ENCODE data around the gene APOBEC3C. TPM values are rescaled to one million over a fixed set of nuclear protein-coding genes. Genes with fewer than 3 reads are reported as not detected.
"Not testable (repeated sequence)": the region's sequence is repeated elsewhere in the genome, so short reads cannot be mapped to it uniquely, and the experiment has no call there.

Gene APOBEC3C
- total RNA-seq, 1 donor from 2014 or later, result 25.1 TPM

DNA sequence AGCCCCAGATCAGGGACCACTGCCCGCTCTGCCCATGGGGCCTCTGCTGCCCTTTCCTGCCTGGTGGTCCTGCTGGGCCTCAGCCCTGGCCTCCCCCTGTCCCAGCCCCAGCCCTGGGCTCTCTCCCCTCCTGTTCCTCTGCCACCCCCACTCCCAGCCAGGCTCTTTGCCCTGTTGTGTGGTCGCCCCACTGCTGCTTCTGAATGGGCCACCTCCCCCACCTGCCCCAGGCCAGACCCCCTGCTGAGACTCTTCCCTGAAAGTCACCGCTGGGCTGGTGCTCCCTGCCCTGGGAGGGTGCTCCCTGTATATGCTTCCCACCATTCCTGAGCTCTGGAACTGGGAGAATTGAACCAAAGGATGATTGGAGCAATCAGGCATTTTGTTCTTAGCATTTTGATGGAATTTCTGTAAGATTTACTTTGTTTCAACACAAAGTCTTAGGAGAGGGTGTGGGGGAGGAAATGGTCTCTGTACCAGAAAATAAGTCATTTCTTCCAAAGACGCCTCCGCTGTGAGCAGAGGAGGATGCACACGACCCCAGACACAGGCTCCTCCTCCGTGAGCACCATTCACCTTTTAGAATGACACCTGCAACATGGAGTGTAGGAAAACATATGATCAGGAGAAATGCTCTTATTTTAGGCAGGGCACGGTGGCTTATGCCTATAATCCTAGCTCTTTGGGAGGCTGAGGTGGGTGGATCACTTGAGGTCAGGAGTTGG, 26.7 kb upstream of the APOBEC3C start:
- H3K27ac ChIP-seq (replicated peaks), result no peak overlapping the region
- no peak overlapping the region for H3K4me3 ChIP-seq
- intact Hi-C loops (cut with micrococcal nuclease), result no loop called here
- H3K9me3 ChIP-seq (replicated peaks), result no peaks in the 10 kb centered on the region
- no peaks in the 10 kb centered on the region for H3K27me3 ChIP-seq (ENCODE audit: low read depth)
- TF ChIP-seq, protein P1, sequence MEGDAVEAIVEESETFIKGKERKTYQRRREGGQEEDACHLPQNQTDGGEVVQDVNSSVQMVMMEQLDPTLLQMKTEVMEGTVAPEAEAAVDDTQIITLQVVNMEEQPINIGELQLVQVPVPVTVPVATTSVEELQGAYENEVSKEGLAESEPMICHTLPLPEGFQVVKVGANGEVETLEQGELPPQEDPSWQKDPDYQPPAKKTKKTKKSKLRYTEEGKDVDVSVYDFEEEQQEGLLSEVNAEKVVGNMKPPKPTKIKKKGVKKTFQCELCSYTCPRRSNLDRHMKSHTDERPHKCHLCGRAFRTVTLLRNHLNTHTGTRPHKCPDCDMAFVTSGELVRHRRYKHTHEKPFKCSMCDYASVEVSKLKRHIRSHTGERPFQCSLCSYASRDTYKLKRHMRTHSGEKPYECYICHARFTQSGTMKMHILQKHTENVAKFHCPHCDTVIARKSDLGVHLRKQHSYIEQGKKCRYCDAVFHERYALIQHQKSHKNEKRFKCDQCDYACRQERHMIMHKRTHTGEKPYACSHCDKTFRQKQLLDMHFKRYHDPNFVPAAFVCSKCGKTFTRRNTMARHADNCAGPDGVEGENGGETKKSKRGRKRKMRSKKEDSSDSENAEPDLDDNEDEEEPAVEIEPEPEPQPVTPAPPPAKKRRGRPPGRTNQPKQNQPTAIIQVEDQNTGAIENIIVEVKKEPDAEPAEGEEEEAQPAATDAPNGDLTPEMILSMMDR (IDR thresholded peaks at IDR 0.05; ENCODE audit: borderline replicate concordance), result no peak
- H3K4me1 ChIP-seq, result peaks cover 3% of the 10 kb centered on the region
- H3K36me3 ChIP-seq, result no peaks in the 10 kb centered on the region
- no peak for DNase-seq

DNA sequence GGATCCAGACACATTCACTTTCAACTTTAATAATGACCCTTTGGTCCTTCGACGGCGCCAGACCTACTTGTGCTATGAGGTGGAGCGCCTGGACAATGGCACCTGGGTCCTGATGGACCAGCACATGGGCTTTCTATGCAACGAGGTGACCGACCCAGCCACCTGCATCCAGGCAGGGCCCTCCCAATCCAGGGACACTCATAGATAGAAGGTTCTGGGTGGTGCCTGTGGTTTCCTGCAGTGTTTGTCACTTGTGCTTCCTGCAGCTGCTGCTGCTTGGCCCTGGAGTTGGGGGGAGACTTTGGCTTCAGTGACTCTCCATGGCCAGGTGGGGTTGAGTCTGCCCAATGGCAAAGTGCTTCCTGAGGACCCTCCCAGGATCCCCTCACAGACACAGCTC, 24.6 kb upstream of the APOBEC3C start:
- intact Hi-C loops (cut with micrococcal nuclease), result no loop called here
- Histone ChIP-seq H3K27ac (replicated peaks) (no peak overlapping the region), H3K4me3 (no peak overlapping the region), H3K9me3 (replicated peaks) (no peaks in the 10 kb centered on the region), H3K27me3 (ENCODE audit: low read depth) (no peaks in the 10 kb centered on the region), H3K4me1 (no peaks in the 10 kb centered on the region), H3K36me3 (no peaks in the 10 kb centered on the region)
- TF ChIP-seq, protein P1 (IDR thresholded peaks at IDR 0.05; ENCODE audit: borderline replicate concordance), result no peak
- DNase-seq, result no peak

DNA sequence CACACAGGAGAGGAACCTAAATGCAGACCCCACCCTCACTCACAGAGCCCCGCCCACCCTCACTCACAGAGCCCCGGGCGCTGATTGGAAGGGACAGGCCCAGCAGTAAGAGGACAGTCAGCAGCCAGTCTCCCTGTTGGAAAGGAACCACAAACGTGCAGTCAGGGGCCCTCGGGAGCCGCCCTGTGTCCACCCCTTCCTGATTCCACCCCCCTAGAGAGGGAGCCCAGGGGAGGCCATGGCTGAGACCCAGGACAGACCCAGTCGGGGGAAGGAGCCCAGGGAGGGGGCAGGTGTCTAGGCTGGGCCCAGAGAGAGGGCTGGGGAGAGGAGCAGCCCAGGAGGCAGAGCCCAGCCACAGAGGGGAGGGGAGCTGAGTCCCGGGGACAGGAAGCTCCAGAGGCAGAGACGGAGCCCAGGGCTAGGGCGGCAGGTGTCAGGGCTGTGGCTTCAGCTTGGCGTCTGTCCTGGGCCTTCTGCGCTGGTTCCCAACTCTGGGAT, 21.1 kb upstream of the APOBEC3C start:
- H3K4me1 ChIP-seq; H3K9me3 ChIP-seq (replicated peaks); H3K36me3 ChIP-seq; H3K4me3 ChIP-seq; DNase-seq; intact Hi-C loops (cut with micrococcal nuclease); H3K27ac ChIP-seq (replicated peaks): not testable (repeated sequence)
- peaks cover 30% of the 10 kb centered on the region for H3K27me3 ChIP-seq (ENCODE audit: low read depth)

DNA sequence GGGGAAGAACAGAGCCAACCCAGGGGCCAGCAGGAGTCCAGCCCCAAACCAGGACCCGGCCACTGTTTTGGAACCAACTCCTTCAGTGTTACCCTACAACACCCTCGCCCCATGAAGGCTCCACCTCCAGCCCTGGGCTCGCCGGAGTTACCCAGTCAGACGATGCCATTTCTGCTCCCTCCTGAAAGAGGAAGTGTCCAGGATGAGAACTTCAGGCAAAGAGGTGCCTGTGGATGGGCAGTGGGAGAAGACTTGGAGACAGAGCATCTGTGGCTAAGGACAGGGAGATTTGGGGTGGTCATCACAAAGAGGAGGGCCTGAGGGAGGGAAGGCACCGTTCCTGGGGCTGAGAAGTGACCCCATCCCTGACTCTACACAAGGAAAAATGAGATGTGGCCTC, 18.0 kb upstream of the APOBEC3C start:
- H3K36me3 ChIP-seq, result no peaks in the 10 kb centered on the region
- intact Hi-C loops (cut with micrococcal nuclease), result no loop called here
- no peak overlapping the region for H3K27ac ChIP-seq (replicated peaks)
- no peak for DNase-seq
- no peaks in the 10 kb centered on the region for H3K9me3 ChIP-seq (replicated peaks)
- TF ChIP-seq, protein P1 (IDR thresholded peaks at IDR 0.05; ENCODE audit: borderline replicate concordance), result no peak
- no peak overlapping the region for H3K4me3 ChIP-seq
- H3K27me3 ChIP-seq (ENCODE audit: low read depth), result peaks cover 37% of the 10 kb centered on the region
- H3K4me1 ChIP-seq, result no peaks in the 10 kb centered on the region

DNA sequence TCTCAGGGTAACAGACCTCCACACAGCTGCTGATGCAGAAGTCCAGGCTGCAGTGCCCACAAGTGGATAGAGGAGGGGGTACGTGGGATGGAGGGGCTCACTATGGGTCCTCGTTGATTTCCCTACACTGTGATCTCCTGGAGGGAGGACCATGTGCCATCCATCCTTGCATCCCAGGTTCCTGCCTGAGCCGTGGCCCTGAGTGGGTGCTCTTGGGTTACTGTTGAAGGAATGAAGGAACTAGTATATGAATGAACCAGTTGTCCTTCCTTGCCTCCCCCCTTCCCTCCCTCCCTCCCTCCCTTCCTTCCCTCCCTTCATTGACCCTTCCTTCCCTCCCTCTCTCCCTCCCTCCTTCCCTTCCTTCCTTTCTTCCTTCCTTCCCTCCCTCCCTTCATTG, 16.5 kb upstream of the APOBEC3C start:
- Histone ChIP-seq H3K36me3 (no peaks in the 10 kb centered on the region), H3K4me1 (no peaks in the 10 kb centered on the region), H3K27me3 (ENCODE audit: low read depth) (peaks cover 37% of the 10 kb centered on the region), H3K4me3 (no peak overlapping the region), H3K27ac (replicated peaks) (no peak overlapping the region), H3K9me3 (replicated peaks) (no peaks in the 10 kb centered on the region)
- TF ChIP-seq, protein P1 (IDR thresholded peaks at IDR 0.05; ENCODE audit: borderline replicate concordance), result no peak
- intact Hi-C loops (cut with micrococcal nuclease), result no loop called here
- DNase-seq, result no peak

DNA sequence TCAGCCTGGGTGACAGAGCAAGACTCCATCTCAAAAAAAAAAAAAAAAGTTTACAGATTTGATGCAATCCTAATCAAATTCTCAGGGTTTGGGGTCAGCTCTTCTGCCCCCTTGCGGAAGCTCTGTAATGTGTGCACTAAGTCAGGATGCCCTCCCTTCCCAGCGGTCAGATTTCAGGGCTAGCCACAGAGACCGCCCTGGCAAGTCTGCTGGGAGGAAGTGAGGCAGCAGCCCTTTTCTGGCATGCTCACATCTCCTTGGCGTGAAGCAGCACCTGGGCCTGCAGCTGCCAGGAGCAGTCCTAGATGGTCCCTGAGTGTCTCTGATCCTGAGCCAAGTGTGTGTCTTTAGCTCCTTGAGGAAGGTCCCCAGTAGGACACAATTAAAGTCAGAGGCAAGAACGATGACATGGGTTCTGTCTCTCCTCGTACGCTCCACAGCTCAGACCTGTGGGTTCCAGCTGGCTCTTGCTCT, 10.9 kb upstream of the APOBEC3C start:
- TF ChIP-seq, protein P1 (IDR thresholded peaks at IDR 0.05; ENCODE audit: borderline replicate concordance), result peak; percentile 83
- peaks cover 3% of the 10 kb centered on the region for H3K4me1 ChIP-seq
- H3K36me3 ChIP-seq, result no peaks in the 10 kb centered on the region
- peak; percentile 61 for DNase-seq
- H3K27me3 ChIP-seq (ENCODE audit: low read depth), result peaks cover 7% of the 10 kb centered on the region
- no peaks in the 10 kb centered on the region for H3K9me3 ChIP-seq (replicated peaks)
- intact Hi-C loops (cut with micrococcal nuclease), result loop anchor here (10.0 kb wide), 2 partner anchors 112 to 238 kb away; no protein-coding TSS in a partner anchor
- H3K27ac ChIP-seq (replicated peaks), result no peak overlapping the region
- no peak overlapping the region for H3K4me3 ChIP-seq

Data from left ventricle myocardium inferior (tissue), 1 donor.